HG02798 (cell line): ENCODE data around the gene OR2S2.

Experiments
- ATAC-seq: cut with Tn5 transposase; IDR thresholded peaks from one replicate; pipeline ENCODE4 v1.9.1; 2021; ENCODE audit warnings: mild to moderate bottlenecking; ENCODE audit not compliant: unreplicated experiment, poor library complexity

Gene OR2S2

GRCh38 chr9:35965011-35965410, 7.1 kb upstream of the OR2S2 start:
- ATAC-seq = no peak

- ATAC-seq = no peak
Measured at GRCh38 chr9:35962126-35962906, 4.4 kb upstream of the OR2S2 start.

- no peak for ATAC-seq
Measured at GRCh38 chr9:35960039-35960655, 2.2 kb upstream of the OR2S2 start.

GRCh38 chr9:35956651-35957050, 1.3 kb downstream of the OR2S2 start:
- ATAC-seq = no peak

GRCh38 chr9:35954942-35955546, 2.9 kb downstream of the OR2S2 start:
- no peak for ATAC-seq

- no peak for ATAC-seq
Measured at GRCh38 chr9:35952526-35953191, 5.3 kb downstream of the OR2S2 start.

GRCh38 chr9:35951736-35952135, 6.2 kb downstream of the OR2S2 start:
- ATAC-seq = no peak

GRCh38 chr9:35948901-35949318, 9.0 kb downstream of the OR2S2 start:
- no peak for ATAC-seq

GRCh38 chr9:35948451-35948850, 9.5 kb downstream of the OR2S2 start:
- ATAC-seq = no peak

GRCh38 chr9:35945341-35946018, 12.5 kb downstream of the OR2S2 start:
- no peak for ATAC-seq

- no peak for ATAC-seq
Measured at GRCh38 chr9:35944841-35945240, 13.1 kb downstream of the OR2S2 start.

- ATAC-seq = no peak
Measured at GRCh38 chr9:35944173-35944572, 13.8 kb downstream of the OR2S2 start.

GRCh38 chr9:35942286-35942685, 15.7 kb downstream of the OR2S2 start:
- ATAC-seq = no peak

GRCh38 chr9:35940458-35941407, 17.2 kb downstream of the OR2S2 start:
- ATAC-seq = no peak

- no peak for ATAC-seq
Measured at GRCh38 chr9:35939679-35940250, 18.2 kb downstream of the OR2S2 start.

- no peak for ATAC-seq
Measured at GRCh38 chr9:35938474-35939356, 19.2 kb downstream of the OR2S2 start.

GRCh38 chr9:35937227-35937626, 20.7 kb downstream of the OR2S2 start:
- no peak for ATAC-seq
